ENCODE results near the gene MYH11.

- TF ChIP-seq CTCF (IDR thresholded peaks at IDR 0.05) (no peak), POLR2A (IDR thresholded peaks at IDR 0.05) (no peak)
Measured at GRCh38 chr16:15735610-15736009, 121.2 kb downstream of the MYH11 start.

Data from lower leg skin (tissue), 3 donors.